ENCODE data around the gene LDHD. TPM values are rescaled to one million over a fixed set of nuclear protein-coding genes. Genes with fewer than 3 reads are reported as not detected.

Gene LDHD
- total and polyA plus RNA-seq, 2 of the 13 experiments (the other 11 are each of a cell fraction or from before 2014, with no cell fraction given) = 9.1 to 9.8 TPM

DNA sequence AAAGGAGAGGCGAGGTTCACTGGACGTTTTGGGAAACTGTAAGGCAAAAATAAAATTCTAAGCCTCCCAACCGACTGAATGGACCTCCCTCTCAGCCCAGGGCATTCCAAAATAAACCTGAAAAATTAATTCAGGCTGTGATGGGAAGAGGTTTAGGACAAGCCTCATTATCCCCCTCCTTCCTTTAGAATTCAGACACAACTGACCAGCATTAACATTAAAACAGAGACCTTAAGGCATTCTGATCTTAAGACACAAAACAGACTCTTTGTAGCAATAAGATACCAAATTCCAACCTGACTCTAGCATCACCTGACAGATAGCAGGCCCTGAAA is 298 bp upstream of the LDHD start (continued):
- TF ChIP-seq ZIK1 (CRISPR knock-in tag; IDR thresholded peaks at IDR 0.05; ENCODE audit: borderline replicate concordance, low read depth) = no peak
- no peak for TF ChIP-seq SOX13 (IDR thresholded peaks at IDR 0.05)
- TF ChIP-seq SOX13 (CRISPR knock-in tag; conservative IDR thresholded peaks at IDR 0.05 in 1 of 2, IDR thresholded peaks at IDR 0.05 in 1 of 2) = no peak
- no peak for TF ChIP-seq ZBTB42 (CRISPR knock-in tag; IDR thresholded peaks at IDR 0.05)
- no peak for TF ChIP-seq CREB3 (CRISPR knock-in tag; IDR thresholded peaks at IDR 0.05)
- 0 out of 2 replicates have a peak, but pooled peaks have one; percentile 8 for TF ChIP-seq ATF2 (CRISPR knock-in tag; IDR thresholded peaks at IDR 0.05)
- TF ChIP-seq FOXK2 (IDR thresholded peaks at IDR 0.05) = no peak
- no peak for TF ChIP-seq ZBTB1 (CRISPR knock-in tag; IDR thresholded peaks at IDR 0.05; ENCODE audit: borderline replicate concordance)
- no peak for TF ChIP-seq NR2F6 (IDR thresholded peaks at IDR 0.05)
- TF ChIP-seq NR2F6 (CRISPR knock-in tag; IDR thresholded peaks at IDR 0.05) = no peak
- no peak for TF ChIP-seq ETV5 (CRISPR knock-in tag; IDR thresholded peaks at IDR 0.05; ENCODE audit: borderline replicate concordance)
- TF ChIP-seq ARID5B (CRISPR knock-in tag; IDR thresholded peaks at IDR 0.05) = no peak
- TF ChIP-seq ZNF276 (CRISPR knock-in tag; IDR thresholded peaks at IDR 0.05; ENCODE audit: low read depth) = peak; percentile 100
- TF ChIP-seq ZNF546 (CRISPR knock-in tag; conservative IDR thresholded peaks at IDR 0.05) = 0 out of 2 replicates have a peak, but pooled peaks have one; percentile 21
- no peak for TF ChIP-seq GTF2F1 (IDR thresholded peaks at IDR 0.05; ENCODE audit: low read length)
- no peak for TF ChIP-seq ZMYM3 (CRISPR knock-in tag; IDR thresholded peaks at IDR 0.05)
- 0 out of 2 replicates have a peak, but pooled peaks have one; percentile 7 for TF ChIP-seq NFAT5 (CRISPR knock-in tag; IDR thresholded peaks at IDR 0.05)
- TF ChIP-seq KDM5B (CRISPR knock-in tag; IDR thresholded peaks at IDR 0.05; ENCODE audit: borderline replicate concordance) = no peak
